GM23248 (cell line): ENCODE results near the gene LYPD8.

Experiments
- EZH2 ChIP-seq: fragments of 200-600 bp; sonication (generic); IDR thresholded peaks from 2 replicates; pipeline ENCODE4 v1.6.1; 2018; ENCODE audit warnings: antibody characterized with exemption, mild to moderate bottlenecking; ENCODE audit not compliant: insufficient read depth, poor library complexity, severe bottlenecking
- EZH2phosphoT487 ChIP-seq: fragments of 200-600 bp; sonication (generic); IDR thresholded peaks from 2 replicates; pipeline ENCODE4 v1.6.1; 2018; ENCODE audit warnings: antibody characterized with exemption, moderate library complexity, mild to moderate bottlenecking, low read depth; ENCODE audit not compliant: insufficient read depth

GRCh38 chr1:248788327-248788726, 32.8 kb upstream of the LYPD8 start:
- TF ChIP-seq EZH2 (no peak), EZH2phosphoT487 (no peak)
